ENCODE results near the gene C1QTNF2.

Gene C1QTNF2

GRCh38 chr5:160369990-160370712, at the start of gene C1QTNF2:
Gene C1QTNF2 (minus strand): TSS chr5:160370626. CDS start chr5:160355011, 15,615 bp downstream.
- DNase-seq, result no peak

- no peak for DNase-seq
These were observed 49.8 kb upstream of the C1QTNF2 start for GRCh38 chr5:160420331-160420610.

- no peak for DNase-seq
These were observed 49.3 kb upstream of the C1QTNF2 start for GRCh38 chr5:160419458-160420330.

GRCh38 chr5:160418561-160419457, 48.4 kb upstream of the C1QTNF2 start, which contains the start of gene SLU7:
Gene SLU7 (minus strand): TSS chr5:160419081. CDS start chr5:160415294, 3,787 bp downstream.
- peak; percentile 74 for DNase-seq

- DNase-seq, result peak; percentile 51
These were observed 29.3 kb upstream of the C1QTNF2 start, which contains the start of gene FAM200C for GRCh38 chr5:160399402-160400353. Gene FAM200C (minus strand): TSS chr5:160400054. CDS start chr5:160395490, 4,564 bp downstream.

GRCh38 chr5:160398806-160399205, 28.4 kb upstream of the C1QTNF2 start:
- no peak for DNase-seq

- DNase-seq, result no peak
These were observed 27.1 kb upstream of the C1QTNF2 start for GRCh38 chr5:160397492-160397891.

GRCh38 chr5:160395111-160395510, 24.7 kb upstream of the C1QTNF2 start:
- no peak for DNase-seq

GRCh38 chr5:160390787-160391696, 20.6 kb upstream of the C1QTNF2 start:
- no peak for DNase-seq

- no peak for DNase-seq
These were observed 17.0 kb upstream of the C1QTNF2 start for GRCh38 chr5:160387445-160387844.

- no peak for DNase-seq
These were observed 15.1 kb upstream of the C1QTNF2 start for GRCh38 chr5:160385496-160385895.

- no peak for DNase-seq
These were observed 14.3 kb upstream of the C1QTNF2 start for GRCh38 chr5:160384681-160385080.

- DNase-seq, result no peak
These were observed 11.9 kb upstream of the C1QTNF2 start for GRCh38 chr5:160382346-160382745.

- DNase-seq, result no peak
These were observed 9.6 kb upstream of the C1QTNF2 start for GRCh38 chr5:160380041-160380440.

- DNase-seq, result no peak
These were observed 9.1 kb upstream of the C1QTNF2 start for GRCh38 chr5:160379511-160379910.

- DNase-seq, result no peak
These were observed 7.9 kb upstream of the C1QTNF2 start for GRCh38 chr5:160378330-160378729.

GRCh38 chr5:160377651-160378050, 7.2 kb upstream of the C1QTNF2 start:
- no peak for DNase-seq

GRCh38 chr5:160376416-160376815, 6.0 kb upstream of the C1QTNF2 start:
- DNase-seq, result no peak

GRCh38 chr5:160375701-160376100, 5.3 kb upstream of the C1QTNF2 start:
- no peak for DNase-seq

GRCh38 chr5:160375166-160375565, 4.7 kb upstream of the C1QTNF2 start:
- DNase-seq, result no peak

GRCh38 chr5:160371294-160371693, 868 bp upstream of the C1QTNF2 start:
- DNase-seq, result no peak
